OCI-LY7 (cell line): Measurements from ENCODE around the gene SLC22A1.

Source experiments
- CTCF ChIP-seq: fragments of 200-600 bp; sonication (generic); conservative IDR thresholded peaks from 2 replicates; pipeline ENCODE4 v1.5.1; 2014; ENCODE audit warnings: mild to moderate bottlenecking, antibody characterized with exemption, low read length, moderate library complexity, mixed read lengths
- EZH2phosphoT487 ChIP-seq: fragments of 200-600 bp; sonication (generic); IDR thresholded peaks from 2 replicates; pipeline ENCODE4 v1.6.1; 2018; ENCODE audit warnings: low read depth, borderline replicate concordance, mild to moderate bottlenecking, mixed run types, antibody characterized with exemption, low read length, moderate library complexity, mixed read lengths

GRCh38 chr6:160110586-160111123, 11.0 kb upstream of the SLC22A1 start:
- no peak for TF ChIP-seq CTCF
- TF ChIP-seq EZH2phosphoT487: no peak
